Epithelial cell of proximal tubule (primary cell): ENCODE measurements around the gene ATP8A2. TPM values are rescaled to one million over a fixed set of nuclear protein-coding genes. Genes with fewer than 3 reads are reported as not detected.

ENCODE experiments used
- DNase-seq: peaks from one replicate; pipeline ENCODE4 v3.0.0-alpha.2; 2011; ENCODE audit warnings: low read depth
- H3K4me3 ChIP-seq: 2 replicates; pipeline ENCODE4 v1.5.1; 2011; ENCODE audit warnings: low read depth, mild to moderate bottlenecking, low read length
- total RNA-seq: library from RNA; depleted of rRNA; stranded (reverse); fragments of >200 nt; gene quantifications from 2 replicates; pipeline ENCODE4 v1.2.3, GENCODE V29; 2015
- TF ChIP-seq, protein P1 (sequence below): conservative IDR thresholded peaks from 2 replicates; pipeline ENCODE4 v1.5.1; 2012; ENCODE audit warnings: low read depth, mild to moderate bottlenecking, low read length

ATP8A2 gene
- total RNA-seq, 1 donor from 2014 or later, result 2.2 TPM

GRCh38 chr13:25682276-25682675, 310.5 kb downstream of the ATP8A2 start:
- H3K4me3 ChIP-seq, result no peak overlapping the region
- DNase-seq, result no peak
- TF ChIP-seq, protein P1, sequence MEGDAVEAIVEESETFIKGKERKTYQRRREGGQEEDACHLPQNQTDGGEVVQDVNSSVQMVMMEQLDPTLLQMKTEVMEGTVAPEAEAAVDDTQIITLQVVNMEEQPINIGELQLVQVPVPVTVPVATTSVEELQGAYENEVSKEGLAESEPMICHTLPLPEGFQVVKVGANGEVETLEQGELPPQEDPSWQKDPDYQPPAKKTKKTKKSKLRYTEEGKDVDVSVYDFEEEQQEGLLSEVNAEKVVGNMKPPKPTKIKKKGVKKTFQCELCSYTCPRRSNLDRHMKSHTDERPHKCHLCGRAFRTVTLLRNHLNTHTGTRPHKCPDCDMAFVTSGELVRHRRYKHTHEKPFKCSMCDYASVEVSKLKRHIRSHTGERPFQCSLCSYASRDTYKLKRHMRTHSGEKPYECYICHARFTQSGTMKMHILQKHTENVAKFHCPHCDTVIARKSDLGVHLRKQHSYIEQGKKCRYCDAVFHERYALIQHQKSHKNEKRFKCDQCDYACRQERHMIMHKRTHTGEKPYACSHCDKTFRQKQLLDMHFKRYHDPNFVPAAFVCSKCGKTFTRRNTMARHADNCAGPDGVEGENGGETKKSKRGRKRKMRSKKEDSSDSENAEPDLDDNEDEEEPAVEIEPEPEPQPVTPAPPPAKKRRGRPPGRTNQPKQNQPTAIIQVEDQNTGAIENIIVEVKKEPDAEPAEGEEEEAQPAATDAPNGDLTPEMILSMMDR, result no peak

GRCh38 chr13:25683056-25683455, 311.3 kb downstream of the ATP8A2 start:
- H3K4me3 ChIP-seq, result no peak overlapping the region
- no peak for DNase-seq
- TF ChIP-seq, protein P1, result no peak

DNA sequence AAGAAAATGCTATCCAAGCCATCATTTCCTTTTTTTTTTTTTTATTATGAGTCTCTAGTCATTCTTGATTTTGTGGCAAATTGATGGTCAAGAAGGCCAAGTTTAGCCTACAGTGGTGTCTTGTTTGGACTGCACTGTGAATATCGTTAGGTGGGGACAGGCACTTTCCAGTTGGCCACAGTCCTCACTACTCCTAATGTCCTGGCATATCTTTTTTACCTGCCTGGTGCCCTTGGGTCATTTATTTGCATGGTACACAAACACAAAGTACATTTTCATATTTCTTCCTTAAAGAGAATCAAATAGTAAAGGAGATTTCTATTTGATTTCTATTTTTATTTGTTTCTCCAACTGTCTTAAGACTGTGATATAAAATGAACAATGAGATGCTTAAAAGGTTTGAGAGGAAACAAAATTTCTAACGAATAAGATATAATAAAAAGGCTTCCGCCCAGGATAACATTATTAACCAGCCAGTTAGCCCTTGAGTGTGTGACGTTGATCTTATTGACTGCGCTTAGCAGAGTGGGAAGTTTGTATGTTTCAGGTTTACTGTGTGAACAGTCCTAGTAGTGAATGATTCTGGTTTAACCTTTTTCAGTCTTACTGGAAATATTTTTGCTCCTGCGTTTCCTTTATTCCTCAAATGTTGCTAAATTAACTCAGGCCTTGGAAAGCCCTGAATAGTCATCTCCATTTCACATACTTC, 312.0 kb downstream of the ATP8A2 start:
- H3K4me3 ChIP-seq, result no peak overlapping the region
- DNase-seq, result no peak
- TF ChIP-seq, protein P1, result no peak

DNA sequence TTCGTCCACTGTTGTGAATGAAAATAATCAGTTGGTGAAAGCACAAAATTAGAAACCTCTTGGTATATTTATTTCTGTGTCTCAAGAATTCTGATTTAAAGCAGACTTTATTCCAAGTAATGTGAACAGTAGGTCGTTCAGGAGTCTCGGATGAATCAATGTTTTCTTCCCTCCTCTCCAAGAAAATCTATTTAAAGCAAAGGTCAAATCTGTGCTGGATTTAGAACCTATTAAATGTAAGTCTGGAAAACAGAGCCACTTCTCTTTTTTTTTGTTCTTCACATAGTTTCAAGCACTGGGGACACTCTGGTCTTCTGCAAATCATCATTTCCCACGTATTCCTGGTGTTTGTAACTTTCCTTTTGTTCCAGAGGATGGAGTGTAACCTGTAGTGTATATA, 312.7 kb downstream of the ATP8A2 start:
- TF ChIP-seq, protein P1, result no peak
- no peak for DNase-seq
- H3K4me3 ChIP-seq, result no peak overlapping the region

DNA sequence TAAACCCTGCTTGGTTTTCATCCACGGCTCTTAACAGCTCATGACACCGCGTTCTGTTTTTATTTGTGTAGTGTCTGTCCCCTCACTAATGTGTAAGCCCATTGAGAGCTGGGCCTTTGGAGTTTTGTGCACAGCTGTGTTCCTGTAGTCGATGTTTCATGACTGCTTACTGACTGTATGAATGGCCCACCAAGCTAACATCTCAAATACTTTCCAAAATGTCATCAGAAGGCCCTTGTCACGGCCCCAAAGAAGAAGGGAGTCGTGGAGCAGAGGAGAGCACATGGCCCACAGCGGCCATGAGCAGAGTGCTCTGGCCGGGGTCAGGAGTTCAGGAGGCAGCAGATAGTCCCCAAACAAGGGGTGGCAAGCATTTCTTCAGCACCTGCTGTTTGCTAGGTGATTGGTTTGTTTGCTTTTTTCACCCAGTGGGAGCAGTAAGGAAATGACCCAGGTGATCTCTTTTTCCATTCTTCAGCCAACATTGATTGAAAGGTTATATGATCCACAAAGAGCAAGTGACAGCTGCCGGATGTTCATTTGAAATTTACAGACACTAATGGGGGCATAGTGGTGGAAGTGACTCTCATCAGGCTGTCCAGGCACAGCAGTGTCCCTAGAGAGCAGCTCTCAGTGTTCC, 315.2 kb downstream of the ATP8A2 start:
- DNase-seq, result no peak
- TF ChIP-seq, protein P1, result no peak
- no peak overlapping the region for H3K4me3 ChIP-seq

DNA sequence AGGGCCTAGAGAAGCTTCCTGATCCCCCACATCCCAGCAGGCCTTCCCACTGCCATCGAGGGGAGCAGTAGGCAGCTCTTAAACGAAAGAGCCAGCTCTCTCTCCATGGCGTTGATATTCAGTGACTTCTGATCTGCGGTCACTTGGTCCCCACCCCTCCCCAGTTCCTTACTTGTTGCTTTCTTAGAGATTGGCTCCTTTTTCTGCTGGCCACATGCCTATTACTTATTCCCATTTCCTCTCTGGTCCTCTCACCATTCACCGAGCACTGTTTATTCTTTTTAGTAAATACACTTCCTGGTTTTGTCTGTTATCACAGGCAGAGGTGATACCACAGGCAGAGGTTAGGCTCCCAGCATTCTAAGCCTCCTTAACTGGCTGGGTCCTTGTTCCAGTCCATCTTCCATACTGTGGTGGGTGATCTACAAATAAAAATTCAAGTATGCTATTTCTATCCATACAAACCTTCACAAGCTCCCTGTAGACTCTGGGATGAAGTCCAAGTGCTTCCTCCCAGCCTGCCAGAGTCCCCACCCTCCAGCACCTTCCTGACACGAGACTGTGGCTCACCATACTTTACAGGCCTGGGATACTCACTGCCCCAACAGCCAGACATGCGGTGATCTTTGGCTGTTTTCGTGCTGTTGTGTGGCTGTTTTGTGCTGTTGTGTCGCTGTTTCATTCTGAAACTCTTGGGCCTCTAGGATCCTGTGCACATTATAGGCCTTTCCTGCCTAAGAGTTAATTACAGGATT, 315.9 kb downstream of the ATP8A2 start:
- no peak overlapping the region for H3K4me3 ChIP-seq
- TF ChIP-seq, protein P1, result no peak
- DNase-seq, result no peak
